Measurements from ENCODE around the gene DHX16.

Gene DHX16

DNA sequence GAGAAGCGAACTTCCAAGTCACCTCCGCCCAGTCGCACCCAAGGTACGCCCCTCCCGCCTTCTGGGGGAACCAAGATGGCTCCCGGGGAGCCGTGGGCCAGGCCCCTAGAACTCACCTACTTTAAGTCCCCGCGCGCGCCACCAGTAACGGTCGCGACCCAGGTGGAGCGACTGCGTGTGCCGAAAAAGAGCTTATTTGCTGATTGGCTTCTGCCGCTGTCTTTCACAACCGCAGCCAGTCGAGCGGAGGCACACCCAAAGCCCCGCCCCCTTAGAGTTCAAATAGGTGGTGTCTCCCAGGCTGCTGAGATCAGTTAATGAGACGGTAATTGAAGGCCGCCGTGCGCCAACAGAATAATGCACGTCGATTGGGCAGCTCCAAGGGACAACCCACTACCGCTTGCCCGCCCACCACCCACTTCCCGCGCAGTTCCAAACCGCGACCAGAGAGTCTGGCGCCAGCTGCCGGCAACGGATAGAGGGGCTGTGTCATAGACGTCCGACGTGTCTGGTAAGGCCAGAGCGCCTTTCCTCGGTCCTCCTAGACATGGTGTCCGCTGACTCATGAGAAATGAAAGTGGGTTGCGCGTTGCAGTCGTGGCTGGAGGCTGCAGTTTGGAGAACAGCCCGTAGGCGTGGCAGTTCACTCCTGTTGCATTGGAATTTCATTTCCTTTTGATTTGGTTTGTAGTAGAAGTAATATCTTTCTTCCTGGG is 44.5 kb upstream of the DHX16 start, which contains the start of gene MDC1:
TSS of gene MDC1 (minus strand) at position 153 of the 716 bp plus-strand sequence. CDS start 2,106 bp downstream, outside the sequence.
- TF ChIP-seq, protein P1, sequence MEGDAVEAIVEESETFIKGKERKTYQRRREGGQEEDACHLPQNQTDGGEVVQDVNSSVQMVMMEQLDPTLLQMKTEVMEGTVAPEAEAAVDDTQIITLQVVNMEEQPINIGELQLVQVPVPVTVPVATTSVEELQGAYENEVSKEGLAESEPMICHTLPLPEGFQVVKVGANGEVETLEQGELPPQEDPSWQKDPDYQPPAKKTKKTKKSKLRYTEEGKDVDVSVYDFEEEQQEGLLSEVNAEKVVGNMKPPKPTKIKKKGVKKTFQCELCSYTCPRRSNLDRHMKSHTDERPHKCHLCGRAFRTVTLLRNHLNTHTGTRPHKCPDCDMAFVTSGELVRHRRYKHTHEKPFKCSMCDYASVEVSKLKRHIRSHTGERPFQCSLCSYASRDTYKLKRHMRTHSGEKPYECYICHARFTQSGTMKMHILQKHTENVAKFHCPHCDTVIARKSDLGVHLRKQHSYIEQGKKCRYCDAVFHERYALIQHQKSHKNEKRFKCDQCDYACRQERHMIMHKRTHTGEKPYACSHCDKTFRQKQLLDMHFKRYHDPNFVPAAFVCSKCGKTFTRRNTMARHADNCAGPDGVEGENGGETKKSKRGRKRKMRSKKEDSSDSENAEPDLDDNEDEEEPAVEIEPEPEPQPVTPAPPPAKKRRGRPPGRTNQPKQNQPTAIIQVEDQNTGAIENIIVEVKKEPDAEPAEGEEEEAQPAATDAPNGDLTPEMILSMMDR (IDR thresholded peaks at IDR 0.05; ENCODE audit: insufficient read depth, low read depth, low read length, missing control alignments) = no peak
- H3K4me3 ChIP-seq (ENCODE audit: low read depth, low read length) = peak within 1 kb of the TSS; percentile 92
- DNase-seq (ENCODE audit: low read depth) = peak; percentile 100

DNA sequence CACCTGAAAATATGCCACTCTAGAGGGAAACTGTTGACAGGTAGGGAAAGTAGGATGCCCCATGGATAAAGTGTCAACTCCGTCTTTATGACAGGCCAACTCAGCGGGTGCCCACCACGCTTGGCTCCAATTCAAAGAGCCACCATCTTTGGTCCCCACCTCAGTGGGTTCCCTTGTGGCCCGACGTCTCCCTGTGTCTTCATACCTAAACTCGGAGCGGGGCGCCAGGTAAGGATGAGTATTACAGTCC is 44.0 kb upstream of the DHX16 start:
- DNase-seq (ENCODE audit: low read depth) = no peak
- H3K4me3 ChIP-seq (ENCODE audit: low read depth, low read length) = peak overlapping the region; percentile 71
- TF ChIP-seq, protein P1 (IDR thresholded peaks at IDR 0.05; ENCODE audit: insufficient read depth, low read depth, low read length, missing control alignments) = no peak

DNA sequence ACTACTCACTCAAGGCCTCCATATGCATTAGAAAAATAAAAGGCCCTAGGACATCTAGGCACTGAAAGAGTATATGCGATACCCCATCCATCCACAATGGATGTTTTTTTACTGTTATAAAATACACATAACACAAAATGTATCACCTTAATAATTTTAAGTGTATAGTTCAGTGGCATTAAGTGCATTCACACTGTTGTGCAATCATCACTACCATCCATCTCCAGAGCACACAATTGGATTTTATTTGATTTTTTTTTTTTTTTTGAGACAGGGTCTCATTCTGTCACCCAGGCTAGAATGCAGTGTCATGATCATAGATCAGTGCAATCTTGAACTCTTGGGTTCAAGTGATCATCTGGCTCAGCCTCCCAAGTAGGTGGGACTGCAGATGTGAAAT is 41.5 kb upstream of the DHX16 start:
- no peak for DNase-seq (ENCODE audit: low read depth)
- H3K4me3 ChIP-seq (ENCODE audit: low read depth, low read length) = no peak overlapping the region
- TF ChIP-seq, protein P1 (IDR thresholded peaks at IDR 0.05; ENCODE audit: insufficient read depth, low read depth, low read length, missing control alignments) = no peak

DNA sequence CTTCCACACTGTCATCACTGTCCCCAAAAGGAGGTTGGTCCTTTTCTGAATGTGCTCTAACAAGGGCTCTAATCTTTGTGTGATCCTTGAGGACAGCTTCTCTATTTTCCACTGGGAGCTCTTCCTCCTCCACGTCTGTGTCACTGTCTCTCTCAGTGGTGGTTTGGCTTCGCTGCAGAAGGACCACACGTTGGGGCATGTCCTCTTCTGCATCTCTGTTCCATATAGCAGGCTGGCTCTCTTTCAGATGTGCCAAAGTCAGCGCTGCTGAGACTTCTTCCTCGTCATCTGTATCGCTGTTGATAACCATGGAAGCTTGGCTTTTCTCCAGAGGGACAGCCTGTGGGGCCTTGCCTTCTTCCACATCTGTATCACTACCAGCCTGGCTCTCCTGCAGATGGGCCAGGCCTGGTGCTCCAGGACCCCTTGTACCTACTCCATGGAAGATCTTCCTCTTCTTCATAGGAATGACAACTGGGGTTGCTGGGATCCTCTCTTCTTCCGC is 39.7 kb upstream of the DHX16 start:
- H3K4me3 ChIP-seq (ENCODE audit: low read depth, low read length) = no peak overlapping the region
- TF ChIP-seq, protein P1 (IDR thresholded peaks at IDR 0.05; ENCODE audit: insufficient read depth, low read depth, low read length, missing control alignments) = no peak
- DNase-seq (ENCODE audit: low read depth) = no peak

DNA sequence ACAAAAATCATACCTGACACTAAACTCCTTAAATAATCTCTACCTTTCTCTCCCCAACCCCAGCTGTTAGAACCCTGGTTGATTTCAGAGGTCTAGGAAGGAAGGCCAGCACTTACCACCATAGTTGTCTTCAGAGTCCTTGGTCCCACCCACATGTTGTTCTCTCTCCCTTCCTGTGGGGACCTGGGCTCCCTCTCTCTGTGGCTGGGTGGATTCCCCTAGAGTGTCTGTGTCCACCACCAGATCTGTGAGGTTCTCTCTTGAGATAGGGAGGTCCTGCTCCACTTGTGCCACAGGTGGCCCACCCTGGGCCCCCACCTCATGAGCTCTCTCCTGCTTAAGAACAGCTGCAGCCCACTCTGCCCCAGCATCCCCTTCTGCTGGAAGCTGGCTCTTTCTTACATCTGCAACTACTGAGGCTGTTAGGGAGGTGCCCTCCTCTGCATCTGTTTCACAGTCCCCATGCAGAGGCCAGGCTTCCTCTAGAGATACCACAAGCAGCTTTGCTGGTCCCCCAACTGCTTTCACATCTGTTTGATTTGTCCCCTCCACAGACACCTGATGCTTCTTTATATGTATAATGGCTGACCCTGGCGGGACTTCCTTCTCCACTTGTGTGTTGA is 39.1 kb upstream of the DHX16 start:
- TF ChIP-seq, protein P1 (IDR thresholded peaks at IDR 0.05; ENCODE audit: insufficient read depth, low read depth, low read length, missing control alignments) = no peak
- H3K4me3 ChIP-seq (ENCODE audit: low read depth, low read length) = no peak overlapping the region
- peak; percentile 55 for DNase-seq (ENCODE audit: low read depth)

DNA sequence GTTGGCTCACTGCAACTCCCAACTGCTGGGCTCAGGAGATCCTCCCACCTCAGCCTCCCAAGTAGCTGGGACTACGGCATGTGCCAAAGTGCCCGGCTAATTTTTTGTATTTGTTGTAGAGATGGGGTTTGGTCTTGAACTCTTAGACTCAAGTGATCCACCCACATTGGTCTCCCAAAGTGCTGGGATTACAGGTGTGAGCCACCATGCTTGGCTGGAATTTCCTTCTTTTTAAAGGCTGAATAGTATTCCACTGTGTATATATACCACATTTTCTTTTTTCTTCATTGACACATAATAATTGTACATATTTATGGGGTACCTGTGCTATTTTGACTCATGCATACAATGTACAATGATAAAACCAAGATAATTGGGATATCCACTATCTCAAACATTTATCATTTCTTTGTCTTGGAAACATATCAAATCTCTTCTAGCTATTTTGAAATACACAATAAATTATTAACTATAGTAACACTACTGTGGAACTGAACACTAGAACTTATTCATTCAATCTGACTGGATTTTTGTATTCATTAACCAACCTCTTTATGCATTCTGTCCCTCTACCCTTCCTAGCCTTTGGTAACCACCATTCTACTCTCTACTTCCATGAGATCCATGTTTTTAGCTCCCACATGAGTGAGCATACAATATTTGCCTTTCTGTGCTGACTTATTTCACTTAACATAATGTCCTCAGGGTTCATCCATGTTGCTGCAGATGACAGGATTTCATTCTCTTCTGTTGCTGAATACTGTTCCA is 36.5 kb upstream of the DHX16 start:
- no peak for DNase-seq (ENCODE audit: low read depth)
- H3K4me3 ChIP-seq (ENCODE audit: low read depth, low read length) = no peak overlapping the region
- TF ChIP-seq, protein P1 (IDR thresholded peaks at IDR 0.05; ENCODE audit: insufficient read depth, low read depth, low read length, missing control alignments) = no peak
